DOHH2 (cell line): ENCODE data around the gene LCN9.

Experiments used
- EZH2phosphoT487 ChIP-seq: fragments of 200-600 bp; sonication (generic); IDR thresholded peaks from 2 replicates; pipeline ENCODE4 v1.6.1; 2017; ENCODE audit warnings: borderline replicate concordance, mild to moderate bottlenecking, antibody characterized with exemption, low read length, moderate library complexity, mixed read lengths
- TF ChIP-seq, protein P1 (sequence below): fragments of 200-600 bp; sonication (generic); IDR thresholded peaks from one replicate; pipeline ENCODE4 v1.5.1; 2014; ENCODE audit warnings: antibody characterized with exemption, mild to moderate bottlenecking, low read depth, low read length; ENCODE audit not compliant: poor library complexity, severe bottlenecking

- TF ChIP-seq, protein P1, sequence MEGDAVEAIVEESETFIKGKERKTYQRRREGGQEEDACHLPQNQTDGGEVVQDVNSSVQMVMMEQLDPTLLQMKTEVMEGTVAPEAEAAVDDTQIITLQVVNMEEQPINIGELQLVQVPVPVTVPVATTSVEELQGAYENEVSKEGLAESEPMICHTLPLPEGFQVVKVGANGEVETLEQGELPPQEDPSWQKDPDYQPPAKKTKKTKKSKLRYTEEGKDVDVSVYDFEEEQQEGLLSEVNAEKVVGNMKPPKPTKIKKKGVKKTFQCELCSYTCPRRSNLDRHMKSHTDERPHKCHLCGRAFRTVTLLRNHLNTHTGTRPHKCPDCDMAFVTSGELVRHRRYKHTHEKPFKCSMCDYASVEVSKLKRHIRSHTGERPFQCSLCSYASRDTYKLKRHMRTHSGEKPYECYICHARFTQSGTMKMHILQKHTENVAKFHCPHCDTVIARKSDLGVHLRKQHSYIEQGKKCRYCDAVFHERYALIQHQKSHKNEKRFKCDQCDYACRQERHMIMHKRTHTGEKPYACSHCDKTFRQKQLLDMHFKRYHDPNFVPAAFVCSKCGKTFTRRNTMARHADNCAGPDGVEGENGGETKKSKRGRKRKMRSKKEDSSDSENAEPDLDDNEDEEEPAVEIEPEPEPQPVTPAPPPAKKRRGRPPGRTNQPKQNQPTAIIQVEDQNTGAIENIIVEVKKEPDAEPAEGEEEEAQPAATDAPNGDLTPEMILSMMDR: no peak
- TF ChIP-seq EZH2phosphoT487: no peak
These were observed 1.2 kb downstream of the LCN9 start for GRCh38 chr9:135664266-135664665.
